CD14-positive monocyte (primary cell): Measurements from ENCODE around the gene MDP1. TPM values are rescaled to one million over a fixed set of nuclear protein-coding genes. Genes with fewer than 3 reads are reported as not detected.

Source experiments
- DNase-seq, 3 donors: peaks; one replicate each; pipeline ENCODE4 v3.0.0-alpha.2; 2011 to 2022
- H2AFZ ChIP-seq: 2 replicates; pipeline ENCODE4 v1.6.0; 2012; ENCODE audit warnings: mild to moderate bottlenecking, low read depth, low read length, inconsistent platforms; ENCODE audit not compliant: insufficient read depth, poor library complexity, severe bottlenecking
- H3K27ac ChIP-seq, 2 donors: 1 replicate in 1 of 2; 2 replicates in 1 of 2; pipeline ENCODE4 v1.5.1; 2012 to 2013; ENCODE audit warnings: low read length in 2 of 2, control low read depth in 1 of 2, inconsistent platforms in 1 of 2, low read depth in 1 of 2, mild to moderate bottlenecking in 1 of 2
- H3K27me3 ChIP-seq, 2 donors: one replicate each; pipeline versions ENCODE4 v1.6.0 to v1.6.1; 2011 to 2013; ENCODE audit warnings: low read length in 2 of 2; ENCODE audit not compliant: control insufficient read depth in 2 of 2, insufficient read depth in 2 of 2
- H3K36me3 ChIP-seq, 2 donors: replicated peaks in 1 of 2; 1 replicate in 1 of 2; 2 replicates in 1 of 2; pipeline versions ENCODE4 v1.5.1 to v1.6.1; 2012 to 2013; ENCODE audit warnings: low read length in 2 of 2, control low read depth in 1 of 2, inconsistent platforms in 1 of 2, mild to moderate bottlenecking in 1 of 2; ENCODE audit not compliant: insufficient read depth in 2 of 2, control insufficient read depth in 1 of 2
- H3K4me1 ChIP-seq, 2 donors: 1 replicate in 1 of 2; 2 replicates in 1 of 2; pipeline versions ENCODE4 v1.5.1 to v1.6.1; 2012 to 2013; ENCODE audit warnings: low read length in 2 of 2, control low read depth in 1 of 2, inconsistent platforms in 1 of 2, mild to moderate bottlenecking in 1 of 2, moderate library complexity in 1 of 2; ENCODE audit not compliant: insufficient read depth in 2 of 2, control insufficient read depth in 1 of 2
- H3K4me2 ChIP-seq: replicated peaks from 2 replicates; pipeline ENCODE3; 2012; ENCODE audit warnings: low read length, moderate library complexity, mild to moderate bottlenecking; ENCODE audit not compliant: poor library complexity, severe bottlenecking; ENCODE audit errors: extremely low read depth
- H3K4me3 ChIP-seq, 3 experiments: fragments of 200-600 bp in 1 of 3; sonication (generic) in 1 of 3; replicated peaks in 1 of 3; 1 replicate in 2 of 3; 2 replicates in 1 of 3; pipeline ENCODE4 v1.5.1; 2011 to 2013; ENCODE audit warnings: low read length in 3 of 3, mild to moderate bottlenecking in 3 of 3, control low read depth in 2 of 3, low read depth in 2 of 3, inconsistent platforms in 1 of 3, moderate library complexity in 1 of 3
- H3K79me2 ChIP-seq: 2 replicates; pipeline ENCODE4 v1.6.0; 2012; ENCODE audit warnings: mild to moderate bottlenecking, control low read depth, inconsistent platforms, low read length, moderate library complexity; ENCODE audit not compliant: insufficient read depth
- H3K9ac ChIP-seq: 2 replicates; pipeline ENCODE4 v1.6.0; 2017; ENCODE audit warnings: low read length, mild to moderate bottlenecking; ENCODE audit not compliant: insufficient read depth, poor library complexity, severe bottlenecking
- H3K9me3 ChIP-seq, 2 donors: replicated peaks in 1 of 2; 1 replicate in 1 of 2; 2 replicates in 1 of 2; pipeline versions ENCODE4 v1.5.1 to v1.6.1; 2012 to 2013; ENCODE audit warnings: low read length in 2 of 2, control low read depth in 1 of 2; ENCODE audit not compliant: control insufficient read depth in 1 of 2, insufficient read depth in 1 of 2
- H4K20me1 ChIP-seq: 2 replicates; pipeline ENCODE4 v1.6.0; 2012; ENCODE audit warnings: mild to moderate bottlenecking, low read length, control low read depth, moderate library complexity; ENCODE audit not compliant: insufficient read depth
- H3K27ac Mint-ChIP-seq, 7 donors: one replicate each; pipeline ENCODE4 v1.8.0; 2020; ENCODE audit warnings: mild to moderate bottlenecking in 7 of 7, mixed read lengths in 7 of 7, moderate library complexity in 6 of 7, inconsistent platforms in 2 of 7
- H3K27me3 Mint-ChIP-seq, 3 donors: one replicate each; pipeline ENCODE4 v1.8.0; 2021 to 2022; ENCODE audit warnings: low read depth in 3 of 3, mild to moderate bottlenecking in 3 of 3, mixed read lengths in 3 of 3, moderate library complexity in 3 of 3, inconsistent platforms in 1 of 3
- H3K36me3 Mint-ChIP-seq, 2 donors: one replicate each; pipeline ENCODE4 v1.8.0; 2020; ENCODE audit warnings: mixed read lengths in 2 of 2, inconsistent platforms in 1 of 2, mild to moderate bottlenecking in 1 of 2
- H3K4me1 Mint-ChIP-seq: one replicate; pipeline ENCODE4 v1.8.0; 2020; ENCODE audit warnings: mild to moderate bottlenecking, mixed read lengths
- H3K4me3 Mint-ChIP-seq, 2 donors: one replicate each; pipeline ENCODE4 v1.8.0; 2020; ENCODE audit warnings: mild to moderate bottlenecking in 2 of 2, mixed read lengths in 2 of 2, moderate library complexity in 1 of 2
- H3K9me3 Mint-ChIP-seq, 7 donors: one replicate each; pipeline ENCODE4 v1.8.0; 2020 to 2022; ENCODE audit warnings: mixed read lengths in 7 of 7, mild to moderate bottlenecking in 6 of 7, moderate library complexity in 6 of 7, inconsistent platforms in 2 of 7
- CTCF ChIP-seq: fragments of 200-600 bp; IDR thresholded peaks from one replicate; pipeline ENCODE4 v1.8.0; 2022; ENCODE audit warnings: antibody characterized with exemption, mild to moderate bottlenecking
- WGBS: methylation state at CpG from one replicate; pipeline ENCODE4 v1.1.5; 2013; ENCODE audit warnings: missing lambda C conversion rate; ENCODE audit not compliant: insufficient coverage; 5-methylcytosine and 5-hydroxymethylcytosine counted together
- intact Hi-C, 2 donors: fragments of 100-400 bp; cut with micrococcal nuclease; formaldehyde crosslinking; loops; one replicate each; pipeline versions ENCODE4 v1.15.0 to v1.15.1; 2023
- polyA plus RNA-seq, 3 donors: library from polyadenylated mRNA; depleted of rRNA in 1 of 3; unstranded in 2 of 3; stranded (reverse) in 1 of 3; fragments of 300-500 nt in 2 of 3; fragments of >200 nt in 1 of 3; fragmentation: Illumina TruSeq in 2 of 3; gene quantifications; 1 replicate in 2 of 3; 2 replicates in 1 of 3; pipeline ENCODE4 v1.2.3, GENCODE V29; 2012 to 2021

The MDP1 gene
- polyA plus RNA-seq, 3 donors, result 17.5 to 49.6 (median 37.5) TPM

- H3K36me3 Mint-ChIP-seq, result peaks cover 71 to 72% of the 10 kb centered on the region in 2 donors
- no peak overlapping the region for H3K9ac ChIP-seq
- H3K36me3 ChIP-seq, result peaks cover 44 to 76% of the 10 kb centered on the region in 2 donors
- no peak for TF ChIP-seq CTCF
- H3K79me2 ChIP-seq, result no peaks in the 10 kb centered on the region
- peaks cover 0 to 2% (median 0%) of the 10 kb centered on the region in 3 donors for H3K27me3 Mint-ChIP-seq
- DNase-seq, result no peak
- no peaks in the 10 kb centered on the region for H3K27me3 ChIP-seq
- H3K4me3 Mint-ChIP-seq, result no peak overlapping the region
- H4K20me1 ChIP-seq, result no peaks in the 10 kb centered on the region
- peaks cover 12% of the 10 kb centered on the region for H3K4me1 Mint-ChIP-seq
- no peaks in the 10 kb centered on the region for H3K9me3 ChIP-seq
- no peak overlapping the region for H3K27ac ChIP-seq
- no peaks in the 10 kb centered on the region for H3K9me3 Mint-ChIP-seq
- WGBS, result 99% methylated on average over 7 of the region's 11 CpGs
- H3K4me2 ChIP-seq, result no peak overlapping the region
- peak overlapping the region in 2 of 7 donors; percentile 1 to 19 for H3K27ac Mint-ChIP-seq
- no peak overlapping the region for H3K4me3 ChIP-seq
- H2AFZ ChIP-seq, result no peak overlapping the region
- intact Hi-C loops, result no loop called here
- H3K4me1 ChIP-seq, result peaks cover 0 to 8% of the 10 kb centered on the region in 2 donors
These were observed 36.6 kb upstream of the MDP1 start for GRCh38 chr14:24252289-24253124.

- H3K4me3 Mint-ChIP-seq, result no peak overlapping the region
- H4K20me1 ChIP-seq, result no peaks in the 10 kb centered on the region
- no peaks in the 10 kb centered on the region for H3K27me3 ChIP-seq
- no peak overlapping the region for H2AFZ ChIP-seq
- peaks cover 65 to 69% of the 10 kb centered on the region in 2 donors for H3K36me3 Mint-ChIP-seq
- H3K36me3 ChIP-seq, result peaks cover 39 to 76% of the 10 kb centered on the region in 2 donors
- TF ChIP-seq CTCF, result no peak
- no peak overlapping the region for H3K4me2 ChIP-seq
- peaks cover 1 to 13% of the 10 kb centered on the region in 2 donors for H3K4me1 ChIP-seq
- peaks cover 0 to 2% (median 0%) of the 10 kb centered on the region in 3 donors for H3K27me3 Mint-ChIP-seq
- H3K9me3 Mint-ChIP-seq, result no peaks in the 10 kb centered on the region
- H3K9ac ChIP-seq, result no peak overlapping the region
- H3K27ac Mint-ChIP-seq, result no peak overlapping the region
- H3K79me2 ChIP-seq, result no peaks in the 10 kb centered on the region
- peak in 1 of 3 donors; percentile 19 for DNase-seq
- no peaks in the 10 kb centered on the region for H3K9me3 ChIP-seq
- intact Hi-C loops, result no loop called here
- peaks cover 17% of the 10 kb centered on the region for H3K4me1 Mint-ChIP-seq
- WGBS, result 100% methylated on average over 1 of the region's 1 CpG
- H3K4me3 ChIP-seq, result no peak overlapping the region
- no peak overlapping the region for H3K27ac ChIP-seq
These were observed 36.0 kb upstream of the MDP1 start for GRCh38 chr14:24251880-24252288.
